Stimulated activated CD8-positive, alpha-beta memory T cell treated with anti-CD3 and anti-CD28 coated beads, Interleukin-12 subunit alpha, Interleukin-12 subunit beta, amount 100 ng/mL, for 4 hours (primary cell): ENCODE measurements around the gene ANKLE2.
A peak's percentile ranks its signal among the peaks of the same experiment; 100 is the strongest.
"Not testable (repeated sequence)": the region's sequence is repeated elsewhere in the genome, so short reads cannot be mapped to it uniquely, and the experiment has no call there.

ENCODE experiments used
- DNase-seq: peaks from one replicate; pipeline ENCODE4 v3.0.0-alpha.2; 2020; ENCODE audit warnings: low read depth

ANKLE2 gene

DNA sequence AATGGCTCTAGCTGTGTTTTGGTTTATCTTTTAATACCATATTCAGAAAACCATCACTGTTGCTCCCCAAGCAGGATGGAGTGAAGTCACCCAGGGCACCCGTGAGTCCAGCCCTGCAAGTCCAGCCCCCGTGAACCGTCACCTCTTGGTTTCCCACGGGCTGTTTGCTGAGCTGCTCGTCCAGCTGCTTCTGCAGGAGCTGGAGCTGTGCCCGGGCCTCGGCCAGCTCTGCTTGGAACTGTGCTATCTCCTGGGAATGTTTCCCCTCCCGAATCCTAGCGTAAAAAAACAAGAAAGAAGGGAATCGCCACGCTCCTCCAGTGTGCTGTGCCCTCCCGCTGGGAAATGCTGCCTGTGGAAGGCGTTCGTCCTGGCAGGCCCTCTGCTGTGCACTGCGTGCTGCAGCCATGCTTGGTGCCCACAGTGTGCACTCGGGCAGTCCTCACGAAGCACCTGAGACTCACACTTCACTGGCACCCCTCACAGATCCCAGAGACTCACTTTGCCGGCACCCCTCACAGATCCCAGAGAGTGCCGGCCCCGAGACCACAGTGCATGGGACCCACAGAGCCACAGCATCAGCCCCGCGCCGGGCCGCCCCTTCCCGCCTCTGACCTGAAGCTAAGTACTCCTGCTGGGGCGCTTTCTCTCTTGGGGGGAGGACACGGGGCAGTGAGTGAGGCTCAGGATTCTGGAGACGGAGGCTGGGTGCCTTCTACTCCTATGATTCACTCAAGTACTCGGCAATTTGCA lies 15.4 kb upstream of the ANKLE2 start:
- DNase-seq = no peak

DNA sequence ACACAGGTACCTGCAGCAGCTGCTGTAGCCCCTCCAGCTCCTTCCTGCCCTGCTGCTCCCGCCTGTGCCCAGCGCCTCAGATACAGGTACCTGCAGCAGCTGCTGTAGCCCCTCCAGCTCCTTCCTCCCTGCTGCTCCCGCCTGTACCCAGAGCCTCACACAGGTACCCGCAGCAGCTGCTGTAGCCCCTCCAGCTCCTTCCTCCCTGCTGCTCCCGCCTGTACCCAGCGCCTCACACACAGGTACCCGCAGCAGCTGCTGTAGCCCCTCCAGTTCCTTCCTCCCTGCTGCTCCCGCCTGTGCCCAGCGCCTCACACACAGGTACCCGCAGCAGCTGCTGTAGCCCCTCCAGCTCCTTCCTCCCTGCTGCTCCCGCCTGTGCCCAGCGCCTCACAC lies 14.6 kb upstream of the ANKLE2 start:
- not testable (repeated sequence) for DNase-seq

DNA sequence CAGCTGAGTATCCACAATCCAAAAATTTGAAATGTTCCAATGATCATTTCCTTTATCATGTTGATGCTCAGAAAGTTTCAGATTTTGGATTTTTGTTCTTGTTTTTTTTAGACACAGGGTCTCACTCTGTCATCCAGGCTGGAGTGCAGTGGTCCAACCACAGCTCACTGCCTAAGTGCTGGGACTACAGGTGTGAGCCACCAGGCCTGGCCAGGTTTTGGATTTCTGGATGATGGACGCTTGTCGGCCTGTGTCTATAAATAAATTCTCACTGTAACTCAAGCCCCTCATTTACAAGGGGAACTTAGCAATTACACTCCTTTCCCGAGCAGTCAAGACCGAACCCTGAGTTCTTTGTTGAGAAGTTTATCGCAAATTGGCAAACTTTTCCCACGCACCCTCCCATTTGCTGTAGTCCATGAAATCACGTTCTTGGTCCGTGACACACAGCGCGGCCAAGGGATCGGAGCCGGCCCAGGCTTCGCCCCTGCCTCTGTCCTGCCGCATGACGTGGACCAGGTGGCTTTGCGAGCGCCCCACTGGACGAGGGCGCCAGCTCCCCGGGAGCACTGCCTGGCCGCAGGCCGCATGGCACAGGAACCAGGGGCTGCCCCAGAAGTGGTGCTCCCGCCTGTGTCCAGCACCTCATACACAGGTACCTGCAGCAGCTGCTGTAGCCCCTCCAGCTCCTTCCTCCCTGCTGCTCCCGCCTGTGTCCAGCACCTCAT lies 14.0 kb upstream of the ANKLE2 start:
- no peak for DNase-seq

- DNase-seq = no peak
Measured at GRCh38 chr12:132774646-132775275, 13.1 kb upstream of the ANKLE2 start.

- no peak for DNase-seq
Measured at GRCh38 chr12:132774159-132774558, 12.5 kb upstream of the ANKLE2 start.

DNA sequence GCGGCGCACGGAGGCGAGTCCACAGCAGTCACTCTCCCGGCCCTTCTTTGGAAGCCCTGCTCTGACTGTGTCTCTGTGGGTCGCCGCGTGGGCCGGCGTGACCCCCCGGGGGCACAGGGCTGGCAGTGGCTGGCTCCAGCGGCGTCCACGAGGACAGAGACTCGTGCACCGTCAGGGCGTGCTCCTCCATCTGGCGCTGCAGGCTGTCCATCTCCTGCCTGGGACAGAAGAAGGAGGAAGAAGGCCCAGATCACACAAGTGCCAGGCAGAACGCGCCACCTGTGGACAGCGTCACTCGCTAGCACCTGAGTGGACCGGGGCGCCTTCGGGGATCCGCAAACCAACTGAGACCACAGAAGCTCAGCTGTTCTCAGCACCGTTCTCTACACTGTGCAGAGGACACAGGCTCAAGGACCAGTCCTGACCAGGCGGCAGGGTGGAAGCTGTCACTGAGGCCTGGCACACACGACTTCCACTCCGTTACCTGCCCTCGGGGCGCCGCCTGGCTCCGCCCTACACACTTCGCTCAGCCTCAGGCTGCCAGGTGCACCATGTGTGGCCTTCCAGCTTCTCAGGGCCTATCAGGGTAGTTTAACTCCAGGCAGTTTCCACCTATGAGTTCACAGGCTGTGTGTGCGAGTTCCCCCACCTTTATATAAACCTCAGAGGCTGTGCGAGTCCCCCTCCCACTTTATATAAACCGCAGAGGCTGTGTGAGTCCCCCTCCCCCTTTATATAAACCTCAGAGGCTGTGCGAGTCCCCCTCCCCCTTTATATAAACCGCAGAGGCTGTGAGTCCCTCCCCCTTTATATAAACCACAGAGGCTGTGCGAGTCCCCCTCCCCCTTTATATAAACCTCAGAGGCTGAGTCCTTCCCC lies 11.7 kb upstream of the ANKLE2 start:
- DNase-seq = no peak

DNA sequence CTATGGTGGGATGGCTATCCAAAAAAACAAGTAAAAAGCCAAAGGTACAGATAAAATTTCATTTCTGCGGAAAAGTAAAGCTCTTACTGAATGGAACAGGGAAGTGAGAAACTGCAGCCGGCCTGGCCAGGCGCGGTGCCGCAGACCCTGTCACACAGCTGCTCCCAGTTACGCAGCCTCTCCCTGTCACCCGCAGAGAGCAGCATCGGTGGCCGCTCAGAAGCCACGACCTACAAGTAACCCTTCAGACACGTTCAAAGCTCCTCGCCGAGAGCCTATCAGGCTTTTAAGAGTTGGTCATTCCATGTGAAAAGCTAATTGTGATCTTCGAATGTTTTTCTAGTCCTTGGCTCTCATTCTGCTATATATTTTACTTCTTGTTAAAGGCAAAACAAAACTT lies 11.0 kb upstream of the ANKLE2 start:
- no peak for DNase-seq

GRCh38 chr12:132771126-132771838 lies 9.7 kb upstream of the ANKLE2 start:
- no peak for DNase-seq

DNA sequence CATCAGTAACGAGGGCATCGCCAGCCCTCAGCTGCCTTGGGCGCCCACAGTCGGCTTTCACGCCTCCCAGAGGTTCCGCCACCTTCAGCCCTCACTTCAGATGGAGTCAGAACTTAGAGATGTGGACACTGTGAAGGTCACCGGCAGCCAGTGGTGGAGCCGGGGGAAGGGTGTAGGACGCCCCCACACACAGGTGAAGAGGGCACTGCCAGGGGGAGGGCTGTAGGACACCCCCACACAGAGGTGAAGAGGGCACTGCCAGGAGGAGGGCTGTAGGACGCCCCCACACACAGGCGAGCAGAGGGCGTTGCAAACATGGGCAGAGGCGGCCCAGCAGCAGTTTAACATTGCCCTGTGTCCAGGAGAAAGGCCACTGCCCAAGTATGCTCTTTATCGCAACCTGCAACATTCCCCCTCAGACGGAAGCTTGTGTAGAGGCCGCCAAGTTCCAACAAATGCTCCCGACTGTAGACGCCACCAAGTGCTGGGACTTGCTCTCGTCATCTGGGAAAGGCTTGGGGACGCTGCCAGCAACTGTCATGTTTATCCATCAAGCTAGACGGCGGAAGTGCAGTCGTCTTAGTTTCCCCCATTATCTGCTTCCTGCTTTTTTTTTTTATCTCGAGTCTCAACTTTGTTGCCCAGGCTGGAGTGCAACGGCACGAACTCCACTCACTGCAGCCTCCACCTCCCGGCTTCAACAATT lies 4.9 kb upstream of the ANKLE2 start:
- no peak for DNase-seq

DNA sequence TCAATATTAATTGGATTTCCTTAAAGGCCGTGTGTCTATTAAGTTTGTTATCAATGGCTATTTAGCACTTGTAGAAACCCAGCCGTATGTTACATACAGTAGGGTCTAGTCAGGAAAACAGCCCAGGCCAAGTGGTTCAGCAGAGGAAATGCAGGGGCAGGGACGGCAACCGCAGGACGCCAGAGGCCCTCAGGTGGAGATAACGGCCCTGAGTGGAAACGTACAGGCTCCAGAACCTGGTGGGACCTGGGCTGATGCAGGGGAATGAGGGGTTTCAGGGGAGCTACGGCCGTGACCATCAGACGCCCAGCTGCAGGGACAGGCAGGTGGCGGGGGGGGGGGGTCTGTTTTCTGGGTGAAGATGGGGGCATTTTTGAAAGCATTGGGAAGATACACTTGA lies 3.7 kb upstream of the ANKLE2 start:
- DNase-seq = no peak

GRCh38 chr12:132764231-132764630 lies 2.6 kb upstream of the ANKLE2 start:
- no peak for DNase-seq

DNA sequence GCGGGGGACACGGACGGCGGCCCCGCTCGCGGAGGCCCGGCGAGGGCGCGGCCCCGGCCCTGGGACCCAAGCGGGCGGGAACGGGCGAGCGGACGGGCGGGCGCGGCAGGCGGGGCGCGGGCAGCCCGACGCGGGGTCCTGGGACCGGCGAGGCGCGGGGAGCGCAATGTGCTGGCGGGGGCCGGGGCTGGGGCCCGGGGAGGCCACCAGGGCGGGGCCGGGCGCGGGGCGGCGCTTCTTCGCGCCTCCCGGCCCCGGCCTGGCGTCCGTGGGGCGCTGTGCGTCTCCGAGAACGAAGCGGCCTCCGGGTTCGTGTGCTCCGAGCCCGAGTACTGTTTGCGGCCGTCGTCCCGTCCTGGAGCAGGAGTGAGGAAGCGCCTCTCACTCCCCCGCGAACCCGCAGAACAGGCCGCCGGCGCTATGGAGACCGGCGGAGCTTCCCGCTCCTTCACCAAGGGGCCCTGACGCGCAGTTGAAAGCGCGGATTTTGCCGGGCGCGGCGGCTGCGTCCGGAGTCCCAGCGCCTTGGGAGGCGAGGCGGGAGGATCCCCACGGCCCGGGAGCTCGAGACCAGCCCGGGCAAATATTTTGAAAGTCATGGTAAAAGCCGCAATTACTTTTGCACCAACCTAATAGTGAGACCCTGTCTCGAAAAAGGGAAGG lies 420 bp upstream of the ANKLE2 start:
- peak; percentile 77 for DNase-seq

DNA sequence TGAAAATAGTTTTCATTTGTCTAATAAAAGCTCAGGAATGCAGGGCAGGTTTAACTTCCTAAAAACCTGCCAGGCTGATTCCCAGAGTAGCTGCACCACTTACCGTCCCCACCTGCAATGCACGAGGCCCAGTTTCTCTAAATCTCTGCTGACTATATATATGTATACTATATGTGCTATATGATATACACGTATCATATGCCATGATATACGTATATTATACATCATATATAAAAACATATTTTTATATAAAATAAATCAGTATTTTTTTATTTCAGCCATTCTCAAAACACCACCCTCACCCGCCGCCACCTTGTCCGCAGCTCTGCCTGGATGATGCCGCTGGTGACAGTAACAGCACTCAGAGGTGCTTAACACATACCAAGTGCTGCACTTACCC lies 2.3 kb downstream of the ANKLE2 start:
- no peak for DNase-seq

DNA sequence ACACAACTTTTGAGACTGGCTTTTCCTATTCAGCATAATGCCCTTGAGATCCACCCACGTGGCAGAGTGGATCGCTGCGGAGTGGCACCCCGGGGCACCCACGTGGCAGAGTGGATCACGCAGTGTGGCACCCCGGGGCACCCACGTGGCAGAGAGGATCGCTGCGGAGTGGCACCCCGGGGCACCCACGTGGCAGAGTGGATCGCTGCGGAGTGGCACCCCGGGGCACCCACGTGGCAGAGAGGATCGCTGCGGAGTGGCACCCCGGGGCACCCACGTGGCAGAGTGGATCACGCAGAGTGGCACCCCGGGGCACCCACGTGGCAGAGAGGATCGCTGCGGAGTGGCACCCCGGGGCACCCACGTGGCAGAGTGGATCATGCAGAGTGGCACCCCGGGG lies 2.8 kb downstream of the ANKLE2 start:
- DNase-seq = not testable (repeated sequence)

DNA sequence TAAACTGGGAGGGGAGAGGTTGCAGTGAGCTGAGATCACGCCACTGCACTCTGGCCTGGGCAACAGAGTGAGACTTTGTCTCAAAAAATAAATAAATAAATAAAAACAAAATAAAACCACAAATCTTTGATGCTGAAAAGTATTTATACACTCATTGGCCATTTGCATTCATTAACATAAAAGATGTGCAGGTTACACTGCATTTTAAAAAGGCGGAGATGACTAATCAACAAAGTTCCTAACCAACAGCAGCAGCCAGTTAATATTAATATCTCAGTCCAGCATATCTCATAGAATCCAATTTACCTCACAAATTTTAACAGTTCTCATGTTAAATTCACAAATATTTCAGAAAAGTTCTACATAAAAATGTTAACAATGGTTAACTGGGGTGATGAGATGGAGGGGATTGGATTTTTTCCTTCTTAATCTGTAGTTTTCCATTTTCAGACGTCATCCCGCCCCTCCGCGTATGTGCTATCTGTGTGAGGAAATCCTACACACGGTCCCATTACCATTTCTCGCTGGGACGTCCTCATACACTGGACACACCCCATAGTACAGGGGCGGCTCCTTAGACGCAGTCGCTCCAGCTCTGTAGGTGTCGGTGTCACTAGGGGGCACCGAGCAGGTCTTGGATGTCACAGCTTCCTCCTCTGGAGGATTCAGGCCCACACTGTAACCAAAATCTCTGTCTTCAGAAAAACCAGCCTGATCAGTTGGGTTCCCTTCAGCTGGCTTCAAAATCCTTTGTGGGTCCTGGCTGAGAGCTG lies 7.3 kb downstream of the ANKLE2 start:
- no peak for DNase-seq

DNA sequence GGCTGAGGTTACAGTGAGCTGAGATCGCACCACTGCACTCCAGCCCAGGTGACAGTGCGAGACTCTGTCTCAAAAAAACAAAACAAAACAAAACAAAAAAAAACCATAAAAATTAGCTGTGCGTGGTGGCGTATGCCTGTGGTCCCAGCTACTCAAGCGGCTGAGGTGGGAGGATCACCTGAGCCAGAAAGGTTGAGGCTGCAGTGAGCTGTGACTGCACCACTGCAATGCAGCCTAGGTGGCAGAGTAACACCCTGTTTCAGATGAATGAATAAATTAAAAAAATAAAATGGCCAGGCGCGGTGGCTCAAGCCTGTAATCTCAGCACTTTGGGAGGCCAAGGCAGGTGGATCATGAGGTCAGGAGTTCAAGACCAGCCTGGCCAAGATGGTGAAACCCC lies 8.0 kb downstream of the ANKLE2 start:
- not testable (repeated sequence) for DNase-seq

- no peak for DNase-seq
Measured at GRCh38 chr12:132748319-132748718, 13.3 kb downstream of the ANKLE2 start.

DNA sequence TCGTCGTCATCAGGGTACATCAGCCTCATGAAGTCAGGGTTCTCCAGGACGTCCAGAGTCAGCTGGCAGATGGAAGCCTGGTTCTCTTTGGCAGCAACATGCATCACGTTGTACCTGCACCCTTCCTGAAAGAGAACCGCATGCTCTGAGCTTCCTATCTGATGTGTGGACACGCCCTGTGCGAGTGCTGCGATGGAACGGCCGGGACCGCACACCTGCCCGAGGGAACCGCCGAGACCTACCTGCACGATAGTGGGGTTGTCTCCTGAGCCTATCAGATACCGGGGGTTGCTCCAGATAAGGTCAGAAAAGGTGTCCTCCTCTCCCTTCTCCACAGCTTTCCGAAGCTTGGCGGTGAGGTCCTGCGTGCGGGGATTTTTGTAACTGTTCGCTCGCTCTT lies 13.7 kb downstream of the ANKLE2 start:
- no peak for DNase-seq

DNA sequence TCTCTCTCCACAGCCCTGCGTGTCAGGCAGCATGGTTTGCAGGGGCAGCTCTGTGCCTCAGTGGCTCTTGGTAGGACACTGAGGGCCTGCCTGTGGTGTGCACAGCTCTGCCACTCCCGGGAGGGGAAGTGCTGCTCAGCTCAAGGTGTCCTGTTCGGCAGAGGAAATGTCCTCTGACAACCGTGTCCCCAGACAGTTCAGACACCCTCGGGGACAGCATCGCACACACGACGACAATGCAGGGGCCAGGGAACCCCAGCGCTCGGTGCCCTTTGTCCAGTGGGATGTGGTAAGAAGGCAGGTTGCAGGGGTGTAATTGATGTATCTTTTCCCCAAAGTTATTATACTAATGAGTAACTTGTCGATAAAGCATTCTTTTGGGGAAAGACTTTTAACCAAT lies 14.2 kb downstream of the ANKLE2 start:
- no peak for DNase-seq

- DNase-seq = no peak
Measured at GRCh38 chr12:132746613-132747012, 15.0 kb downstream of the ANKLE2 start.
